Measurements from ENCODE around the gene TTLL7.
A peak's percentile ranks its signal among the peaks of the same experiment; 100 is the strongest.

TTLL7 gene

GRCh38 chr1:83998498-83999315, at the start of gene TTLL7:
TTLL7 (minus strand) TSS chr1:83999132; CDS start chr1:83952211, 46,921 bp downstream.
- DNase-seq (ENCODE audit: low spot score), result peak; percentile 88

- DNase-seq (ENCODE audit: low spot score), result no peak
Measured at GRCh38 chr1:84042461-84042860, 43.5 kb upstream of the TTLL7 start.

- DNase-seq (ENCODE audit: low spot score), result no peak
Measured at GRCh38 chr1:84037758-84038611, 39.1 kb upstream of the TTLL7 start.

- no peak for DNase-seq (ENCODE audit: low spot score)
Measured at GRCh38 chr1:84031802-84032327, 32.9 kb upstream of the TTLL7 start.

GRCh38 chr1:84027368-84027767, 28.4 kb upstream of the TTLL7 start:
- DNase-seq (ENCODE audit: low spot score), result no peak

GRCh38 chr1:84025966-84026365, 27.0 kb upstream of the TTLL7 start:
- DNase-seq (ENCODE audit: low spot score), result no peak

GRCh38 chr1:84021822-84022221, 22.9 kb upstream of the TTLL7 start:
- no peak for DNase-seq (ENCODE audit: low spot score)

- DNase-seq (ENCODE audit: low spot score), result peak; percentile 6
Measured at GRCh38 chr1:84020151-84020550, 21.2 kb upstream of the TTLL7 start.

GRCh38 chr1:84019217-84019616, 20.3 kb upstream of the TTLL7 start:
- no peak for DNase-seq (ENCODE audit: low spot score)

GRCh38 chr1:84013708-84014107, 14.8 kb upstream of the TTLL7 start:
- DNase-seq (ENCODE audit: low spot score), result no peak

GRCh38 chr1:84012018-84012417, 13.1 kb upstream of the TTLL7 start:
- no peak for DNase-seq (ENCODE audit: low spot score)

GRCh38 chr1:84010136-84010535, 11.2 kb upstream of the TTLL7 start:
- no peak for DNase-seq (ENCODE audit: low spot score)

GRCh38 chr1:84008631-84009030, 9.7 kb upstream of the TTLL7 start:
- no peak for DNase-seq (ENCODE audit: low spot score)

GRCh38 chr1:84006591-84006990, 7.7 kb upstream of the TTLL7 start:
- DNase-seq (ENCODE audit: low spot score), result no peak

- peak; percentile 23 for DNase-seq (ENCODE audit: low spot score)
Measured at GRCh38 chr1:84001501-84001900, 2.6 kb upstream of the TTLL7 start.

- peak; percentile 49 for DNase-seq (ENCODE audit: low spot score)
Measured at GRCh38 chr1:84000954-84001495, 2.1 kb upstream of the TTLL7 start.

- peak; percentile 42 for DNase-seq (ENCODE audit: low spot score)
Measured at GRCh38 chr1:84000196-84000885, 1.4 kb upstream of the TTLL7 start.

- DNase-seq (ENCODE audit: low spot score), result peak; percentile 90
Measured at GRCh38 chr1:83999316-83999819, 436 bp upstream of the TTLL7 start.

GRCh38 chr1:83998205-83998497, 781 bp downstream of the TTLL7 start:
- no peak for DNase-seq (ENCODE audit: low spot score)

- DNase-seq (ENCODE audit: low spot score), result peak; percentile 29
Measured at GRCh38 chr1:83997631-83998030, 1.3 kb downstream of the TTLL7 start.

- DNase-seq (ENCODE audit: low spot score), result peak; percentile 35
Measured at GRCh38 chr1:83996621-83997020, 2.3 kb downstream of the TTLL7 start.

GRCh38 chr1:83996191-83996590, 2.7 kb downstream of the TTLL7 start:
- DNase-seq (ENCODE audit: low spot score), result peak; percentile 28
